Vagina (tissue), 2 donors: ENCODE measurements around the gene PSMB7.

Source experiments
- CTCF ChIP-seq, 3 experiments: fragments of 450-650 bp in 2 of 3; fragments of 200-600 bp in 1 of 3; sonication (generic) in 1 of 3; IDR thresholded peaks; one replicate each; pipeline ENCODE4 v1.5.1; 2017 to 2019; ENCODE audit warnings: antibody characterized with exemption in 3 of 3, mild to moderate bottlenecking in 2 of 3, moderate library complexity in 2 of 3
- POLR2A ChIP-seq, 2 donors: fragments of 450-650 bp; IDR thresholded peaks; one replicate each; pipeline ENCODE4 v1.6.1; 2017; ENCODE audit warnings: antibody characterized with exemption in 2 of 2, mild to moderate bottlenecking in 2 of 2, moderate library complexity in 2 of 2

GRCh38 chr9:124399968-124400940 lies 15.0 kb downstream of the PSMB7 start:
- TF ChIP-seq POLR2A (IDR thresholded peaks at IDR 0.05) = no peak
- TF ChIP-seq CTCF (IDR thresholded peaks at IDR 0.05) = no peak
